Esophagus squamous epithelium (tissue), 5 donors: ENCODE results near the gene GAS2L2. TPM values are rescaled to one million over a fixed set of nuclear protein-coding genes. Genes with fewer than 3 reads are reported as not detected.
"Not testable (repeated sequence)": the region's sequence is repeated elsewhere in the genome, so short reads cannot be mapped to it uniquely, and the experiment has no call there.

Source experiments
- DNase-seq: peaks from one replicate; lab custom pipeline; 2025; lab: John Stamatoyannopoulos, UW
- H3K27ac ChIP-seq, 4 donors: fragments of 200-600 bp; sonication (generic); one replicate each; pipeline ENCODE4 v1.5.1; 2016 to 2019; ENCODE audit warnings: mild to moderate bottlenecking in 1 of 4
- H3K27me3 ChIP-seq, 4 donors: fragments of 200-600 bp; sonication (generic); 1 replicate in 3 of 4; 2 replicates in 1 of 4; pipeline versions ENCODE4 v1.5.1 to v1.6.0; 2017 to 2021; ENCODE audit warnings: antibody characterized with exemption in 1 of 4
- H3K36me3 ChIP-seq, 3 donors: fragments of 200-600 bp; sonication (generic); one replicate each; pipeline ENCODE4 v1.5.1; 2016 to 2019
- H3K4me1 ChIP-seq, 3 donors: fragments of 200-600 bp; sonication (generic); one replicate each; pipeline ENCODE4 v1.5.1; 2017 to 2019
- H3K4me3 ChIP-seq, 4 donors: fragments of 200-600 bp; sonication (generic); 1 replicate in 3 of 4; 2 replicates in 1 of 4; pipeline ENCODE4 v1.5.1; 2016 to 2019; ENCODE audit warnings: mild to moderate bottlenecking in 2 of 4, moderate library complexity in 1 of 4
- H3K9me3 ChIP-seq, 3 donors: fragments of 200-600 bp; sonication (generic); one replicate each; pipeline ENCODE4 v1.5.1; 2016 to 2019
- CTCF ChIP-seq, 6 experiments: fragments of 450-650 bp in 4 of 6; fragments of 200-600 bp in 2 of 6; sonication (generic) in 2 of 6; IDR thresholded peaks; one replicate each; pipeline ENCODE4 v1.5.1; 2016 to 2019; ENCODE audit warnings: antibody characterized with exemption in 6 of 6, mild to moderate bottlenecking in 4 of 6, moderate library complexity in 4 of 6
- POLR2A ChIP-seq, 4 donors: fragments of 450-650 bp; IDR thresholded peaks; one replicate each; pipeline ENCODE4 v1.6.1; 2017; ENCODE audit warnings: antibody characterized with exemption in 4 of 4, mild to moderate bottlenecking in 4 of 4, moderate library complexity in 3 of 4
- WGBS, 2 donors: methylation state at CpG; one replicate each; pipeline ENCODE4 v1.1.5; 2018; 5-methylcytosine and 5-hydroxymethylcytosine counted together
- intact Hi-C: fragments of 100-400 bp; cut with DNase I; formaldehyde crosslinking; loops from one replicate; pipeline ENCODE4 v1.15.0; 2022
- total RNA-seq, 4 donors: library from RNA; depleted of rRNA; stranded (reverse); fragments of >200 nt; gene quantifications; one replicate each; pipeline ENCODE4 v1.1.0, GENCODE V29; 2016
- donor health status: DM: yes; HTN: yes; CAD: no.

The GAS2L2 gene
- total RNA-seq, 4 donors from 2014 or later = not detected

GRCh38 chr17:35708951-35709350, 44.1 kb downstream of the GAS2L2 start:
- H3K27me3 ChIP-seq = no peaks in the 10 kb centered on the region
- TF ChIP-seq POLR2A (IDR thresholded peaks at IDR 0.05) = no peak
- no peak overlapping the region for H3K27ac ChIP-seq
- no peak overlapping the region for H3K4me3 ChIP-seq
- WGBS, 2 donors = 43 to 70% methylated on average over 3 of the region's 3 CpGs
- no peak for DNase-seq
- peaks cover 0 to 16% (median 0%) of the 10 kb centered on the region in 3 donors for H3K4me1 ChIP-seq
- intact Hi-C loops = no loop called here
- H3K9me3 ChIP-seq = no peaks in the 10 kb centered on the region
- peaks cover 0 to 52% (median 5%) of the 10 kb centered on the region in 3 donors for H3K36me3 ChIP-seq

GRCh38 chr17:35708149-35708548, 44.9 kb downstream of the GAS2L2 start:
- TF ChIP-seq CTCF (IDR thresholded peaks at IDR 0.05) (no peak), POLR2A (IDR thresholded peaks at IDR 0.05) (no peak)
- intact Hi-C loops = no loop called here
- Histone ChIP-seq H3K9me3 (no peaks in the 10 kb centered on the region), H3K4me3 (no peak overlapping the region), H3K27me3 (no peaks in the 10 kb centered on the region), H3K4me1 (peaks cover 0 to 10% (median 0%) of the 10 kb centered on the region in 3 donors), H3K27ac (no peak overlapping the region), H3K36me3 (peaks cover 0 to 44% (median 5%) of the 10 kb centered on the region in 3 donors)
- WGBS, 2 donors = 78 to 87% methylated on average over 3 of the region's 3 CpGs
- no peak for DNase-seq

- H3K4me1 ChIP-seq = no peaks in the 10 kb centered on the region
- H3K27ac ChIP-seq = no peak overlapping the region
- TF ChIP-seq POLR2A (IDR thresholded peaks at IDR 0.05) (no peak), CTCF (IDR thresholded peaks at IDR 0.05) (no peak)
- H3K36me3 ChIP-seq = peaks cover 0 to 22% (median under 1%) of the 10 kb centered on the region in 3 donors
- intact Hi-C loops = no loop called here
- 71 to 88% methylated on average over 5 of the region's 5 CpGs for WGBS, 2 donors
- no peaks in the 10 kb centered on the region for H3K27me3 ChIP-seq
- no peaks in the 10 kb centered on the region for H3K9me3 ChIP-seq
- no peak overlapping the region for H3K4me3 ChIP-seq
- no peak for DNase-seq
Measured at GRCh38 chr17:35705705-35706104, 47.3 kb downstream of the GAS2L2 start.

GRCh38 chr17:35705230-35705629, 47.8 kb downstream of the GAS2L2 start:
- TF ChIP-seq POLR2A (IDR thresholded peaks at IDR 0.05) (no peak), CTCF (IDR thresholded peaks at IDR 0.05) (no peak)
- H3K27me3 ChIP-seq = no peaks in the 10 kb centered on the region
- no peak overlapping the region for H3K4me3 ChIP-seq
- peaks cover 0 to 20% (median 0%) of the 10 kb centered on the region in 3 donors for H3K36me3 ChIP-seq
- intact Hi-C loops = no loop called here
- no peaks in the 10 kb centered on the region for H3K9me3 ChIP-seq
- H3K27ac ChIP-seq = no peak overlapping the region
- no peak for DNase-seq
- H3K4me1 ChIP-seq = no peaks in the 10 kb centered on the region
- WGBS, 2 donors = 90 to 94% methylated on average over 1 of the region's 1 CpG

- H3K27me3 ChIP-seq, H3K27ac ChIP-seq, H3K4me3 ChIP-seq, H3K9me3 ChIP-seq, H3K36me3 ChIP-seq, intact Hi-C loops, DNase-seq, H3K4me1 ChIP-seq: not testable (repeated sequence)
- 73 to 81% methylated on average over 2 of the region's 2 CpGs for WGBS, 2 donors
Measured at GRCh38 chr17:35703308-35703707, 49.7 kb downstream of the GAS2L2 start.

- no peak for DNase-seq
- 90 to 95% methylated on average over 5 of the region's 5 CpGs for WGBS, 2 donors
- intact Hi-C loops = no loop called here
- Histone ChIP-seq H3K27me3 (no peaks in the 10 kb centered on the region), H3K27ac (no peak overlapping the region), H3K4me1 (no peaks in the 10 kb centered on the region), H3K4me3 (no peak overlapping the region), H3K36me3 (peaks cover 0 to 18% (median 0%) of the 10 kb centered on the region in 3 donors), H3K9me3 (no peaks in the 10 kb centered on the region)
- TF ChIP-seq CTCF (IDR thresholded peaks at IDR 0.05) = no peak
- no peak for TF ChIP-seq POLR2A (IDR thresholded peaks at IDR 0.05)
Measured at GRCh38 chr17:35701491-35701890, 51.5 kb downstream of the GAS2L2 start.
